Kidney (tissue), 22 donors: ENCODE results near the gene KCNA2. TPM values are rescaled to one million over a fixed set of nuclear protein-coding genes. Genes with fewer than 3 reads are reported as not detected.

Source experiments
- DNase-seq, 5 donors: peaks; one replicate each; pipeline ENCODE4 v3.0.0-alpha.2; 2013 to 2020
- FAIRE-seq: peaks from 2 replicates; lab custom pipeline; 2012; peaks lifted over from hg19 to GRCh38; lab: Jason Lieb, UNC
- H3K27ac ChIP-seq, 2 donors: one replicate each; pipeline ENCODE4 v1.7.0; 2013; ENCODE audit warnings: low read depth in 2 of 2, low read length in 2 of 2, inconsistent platforms in 1 of 2
- H3K27me3 ChIP-seq: one replicate; pipeline ENCODE4 v1.7.1; 2013; ENCODE audit warnings: low read length, inconsistent platforms; ENCODE audit not compliant: control insufficient read depth, insufficient read depth
- H3K36me3 ChIP-seq, 3 donors: one replicate each; pipeline versions ENCODE4 v1.7.0 to v1.7.1; 2013; ENCODE audit warnings: low read length in 3 of 3, control low read depth in 1 of 3, inconsistent platforms in 1 of 3; ENCODE audit not compliant: insufficient read depth in 3 of 3, control insufficient read depth in 2 of 3
- H3K4me1 ChIP-seq, 3 donors: one replicate each; pipeline versions ENCODE4 v1.7.0 to v1.7.1; 2013; ENCODE audit warnings: low read length in 3 of 3, inconsistent platforms in 1 of 3, low read depth in 1 of 3; ENCODE audit not compliant: control insufficient read depth in 2 of 3, insufficient read depth in 2 of 3
- H3K4me3 ChIP-seq, 3 donors: one replicate each; pipeline versions ENCODE4 v1.7.0 to v1.8.1; 2013; ENCODE audit warnings: low read length in 3 of 3, control low read depth in 1 of 3, inconsistent platforms in 1 of 3
- H3K9ac ChIP-seq, 3 donors: one replicate each; pipeline versions ENCODE4 v1.7.0 to v1.7.1; 2013; ENCODE audit warnings: low read length in 3 of 3, control low read depth in 1 of 3, inconsistent platforms in 1 of 3
- H3K9me3 ChIP-seq, 3 donors: one replicate each; pipeline versions ENCODE4 v1.7.0 to v1.7.1; 2013; ENCODE audit warnings: low read length in 3 of 3, control low read depth in 1 of 3, inconsistent platforms in 1 of 3; ENCODE audit not compliant: control insufficient read depth in 2 of 3, insufficient read depth in 1 of 3
- CTCF ChIP-seq: IDR thresholded peaks from 3 replicates; pipeline ENCODE4 v1.5.1; 2012; ENCODE audit warnings: mild to moderate bottlenecking, moderate library complexity, borderline replicate concordance; ENCODE audit not compliant: insufficient read depth; ENCODE audit errors: extremely low read depth
- intact Hi-C: fragments of 100-400 bp; cut with DNase I; formaldehyde crosslinking; loops from one replicate; pipeline ENCODE4 v1.11.1; 2022
- long read RNA-seq, 10 donors: library from polyadenylated mRNA in 1 of 10; unstranded in 1 of 10; transcript quantifications; one replicate each; pipeline ENCODE4 v2.0.0 and lab custom pipeline, GENCODE V29; 2021 to 2026
- polyA plus RNA-seq: library from polyadenylated mRNA; stranded (reverse); fragments of 350-450 nt; fragmentation: Illumina TruSeq; extraction: RNeasy Lipid Tissue Mini Kit (QIAGEN cat#74804); gene quantifications from one replicate; pipeline ENCODE4 v1.2.3, GENCODE V29; 2014; ENCODE audit warnings: low read depth, low replicate concordance; ENCODE audit not compliant: insufficient read depth
- total RNA-seq: library from RNA; stranded (reverse); fragmentation: NEBNext Ultra II Directional; extraction: Animal tissue kit (Norgen Biotek cat#: 25700); gene quantifications from one replicate; pipeline ENCODE4 v1.2.1, GENCODE V29; 2021
- donor health status: control.
- donor health status: control.
- donor health status: control.
- donor health status: control.
- donor health status: control.
- donor health status: DM: yes; HTN: yes; CAD: no.
- donor health status: Normal renal cell carcinoma (clear cell type).

Gene KCNA2
- total RNA-seq (1.3 TPM), polyA plus RNA-seq (0.09 TPM)
- long read RNA-seq, donor 1 = 0 reads
- long read RNA-seq, donor 2 = 0 reads
- long read RNA-seq, donor 3 = 0 reads
- long read RNA-seq, donor 4 = 0 reads
- long read RNA-seq, donor 5 = 0 reads
- long read RNA-seq, donor 6 = 0 reads
- long read RNA-seq, donor 7, partial matches to known transcripts = 0 of 1 reads
- long read RNA-seq, donor 7, other reads (novel, unspliced or antisense) = 1 of 1 reads
- long read RNA-seq, donor 8 = 0 reads
- long read RNA-seq, donor 9 = 0 reads
- long read RNA-seq, donor 10 = 0 reads

- TF ChIP-seq CTCF = no peak
- Histone ChIP-seq H3K27ac (no peak within 1 kb of the TSS), H3K27me3 (peaks cover 40% of the 10 kb centered on the region), H3K36me3 (no peaks in the 10 kb centered on the region), H3K9me3 (no peaks in the 10 kb centered on the region), H3K4me3 (peak within 1 kb of the TSS; percentile 4 to 61 (median 49)), H3K4me1 (peaks cover 0 to 14% (median 0%) of the 10 kb centered on the region in 3 donors), H3K9ac (no peak within 1 kb of the TSS)
- intact Hi-C loops = no loop called here
- FAIRE-seq (no peak), DNase-seq (peak; percentile 51 to 79 (median 67))
Measured at GRCh38 chr1:110605901-110606656, at the start of gene KCNA2. Gene KCNA2 (minus strand): TSS chr1:110606358. CDS start chr1:110604782, 1,576 bp downstream.

- H3K36me3 ChIP-seq = no peaks in the 10 kb centered on the region
- no peak overlapping the region for H3K9ac ChIP-seq
- H3K4me3 ChIP-seq = no peak overlapping the region
- H3K9me3 ChIP-seq = no peaks in the 10 kb centered on the region
- no peak for TF ChIP-seq CTCF
- DNase-seq (no peak), FAIRE-seq (no peak)
- no peaks in the 10 kb centered on the region for H3K4me1 ChIP-seq
- H3K27ac ChIP-seq = no peak overlapping the region
- H3K27me3 ChIP-seq = peaks cover 2% of the 10 kb centered on the region
- intact Hi-C loops = no loop called here
Measured at GRCh38 chr1:110650609-110651008, 44.5 kb upstream of the KCNA2 start.

- intact Hi-C loops = no loop called here
- H3K4me3 ChIP-seq = no peak overlapping the region
- H3K36me3 ChIP-seq = no peaks in the 10 kb centered on the region
- FAIRE-seq = no peak
- no peaks in the 10 kb centered on the region for H3K9me3 ChIP-seq
- no peak overlapping the region for H3K9ac ChIP-seq
- TF ChIP-seq CTCF = no peak
- no peak overlapping the region for H3K27ac ChIP-seq
- no peaks in the 10 kb centered on the region for H3K4me1 ChIP-seq
- H3K27me3 ChIP-seq = no peaks in the 10 kb centered on the region
- no peak for DNase-seq
Measured at GRCh38 chr1:110648417-110648816, 42.3 kb upstream of the KCNA2 start.
